MCF 10A (cell line): ENCODE results near the gene CERS3. TPM values are rescaled to one million over a fixed set of nuclear protein-coding genes. Genes with fewer than 3 reads are reported as not detected.
A peak's percentile ranks its signal among the peaks of the same experiment; 100 is the strongest.

ENCODE experiments used
- BruUV-seq: library from RNA; stranded (reverse); fragments of 400-500 nt; replicated peaks from 2 replicates; lab custom pipeline; 2021; lab: Mats Ljungman, UMichigan
- CTCF ChIA-PET: fragments of 300-600 bp; sonication (Branson Sonifier 250); formaldehyde crosslinking; extraction: SDS; loops from one replicate; lab custom pipeline; 2021; ENCODE audit warnings: antibody characterized with exemption, inconsistent platforms; lab: Yijun Ruan, JAX
- POLR2A ChIA-PET: fragments of 300-600, 350-650 bp; sonication (Branson Sonifier 250); formaldehyde crosslinking; extraction: SDS; loops from one replicate; lab custom pipeline; 2020; ENCODE audit warnings: antibody characterized with exemption, inconsistent platforms; lab: Yijun Ruan, JAX
- DNase-seq: peaks from one replicate; pipeline ENCODE4 v3.0.0-alpha.2; 2018; ENCODE audit not compliant: unreplicated experiment
- H3K27ac Mint-ChIP-seq: one replicate; pipeline ENCODE4 v1.8.0; 2022; ENCODE audit warnings: mild to moderate bottlenecking, low read depth, mixed read lengths; ENCODE audit not compliant: unreplicated experiment
- H3K27me3 Mint-ChIP-seq: one replicate; pipeline ENCODE4 v1.8.0; 2022; ENCODE audit warnings: mixed read lengths; ENCODE audit not compliant: insufficient read depth, unreplicated experiment
- H3K36me3 Mint-ChIP-seq: one replicate; pipeline ENCODE4 v1.8.0; 2022; ENCODE audit warnings: mild to moderate bottlenecking, moderate library complexity, mixed read lengths; ENCODE audit not compliant: insufficient read depth, unreplicated experiment
- H3K4me1 Mint-ChIP-seq: one replicate; pipeline ENCODE4 v1.8.0; 2022; ENCODE audit warnings: mixed read lengths; ENCODE audit not compliant: insufficient read depth, unreplicated experiment
- H3K4me3 Mint-ChIP-seq: one replicate; pipeline ENCODE4 v1.8.0; 2022; ENCODE audit warnings: mild to moderate bottlenecking, moderate library complexity, mixed read lengths; ENCODE audit not compliant: unreplicated experiment
- H3K9me3 Mint-ChIP-seq: one replicate; pipeline ENCODE4 v1.8.0; 2022; ENCODE audit warnings: mixed read lengths; ENCODE audit not compliant: unreplicated experiment
- intact Hi-C: fragments of 100-400 bp; cut with micrococcal nuclease; formaldehyde crosslinking; loops from 2 replicates; pipeline ENCODE4 v1.14.1; 2022
- total RNA-seq: library from RNA; stranded (reverse); gene quantifications from 2 replicates; pipeline ENCODE4 v1.2.3, GENCODE V29; 2022
- TF ChIP-seq, protein P1 (sequence below): fragments of 200-600 bp; IDR thresholded peaks from one replicate; pipeline ENCODE4 v1.8.0; 2022; ENCODE audit warnings: antibody characterized with exemption, mild to moderate bottlenecking; ENCODE audit not compliant: unreplicated experiment

The CERS3 gene
- total RNA-seq, 1 experiment from 2014 or later: not detected

DNA sequence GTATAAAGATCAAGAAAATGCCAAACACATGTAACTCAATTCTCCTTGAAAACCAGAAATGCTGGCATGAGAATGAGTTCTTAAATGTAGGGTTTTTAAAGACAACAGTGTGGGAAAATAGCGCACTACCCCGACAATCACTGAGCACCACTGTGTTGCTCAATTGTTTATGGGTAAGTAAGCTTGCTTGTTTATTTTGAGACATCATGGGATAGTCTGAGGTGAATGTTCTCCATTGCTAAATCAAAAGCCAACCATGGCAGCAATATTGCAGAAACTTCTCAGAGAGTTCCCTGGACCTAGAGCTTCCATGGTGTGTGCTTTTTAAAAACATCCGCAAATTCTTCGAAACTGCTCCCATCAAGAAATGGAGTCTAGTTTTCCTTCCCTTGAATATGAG, 62.7 kb downstream of the CERS3 start:
- Mint-ChIP-seq H3K27ac (no peak overlapping the region), H3K4me1 (peaks cover 6% of the 10 kb centered on the region), H3K4me3 (no peak overlapping the region), H3K36me3 (no peaks in the 10 kb centered on the region), H3K27me3 (no peaks in the 10 kb centered on the region), H3K9me3 (no peaks in the 10 kb centered on the region)
- CTCF ChIA-PET: no interaction called here
- BruUV-seq: no TSS peak
- intact Hi-C loops: no loop called here
- TF ChIP-seq, protein P1, sequence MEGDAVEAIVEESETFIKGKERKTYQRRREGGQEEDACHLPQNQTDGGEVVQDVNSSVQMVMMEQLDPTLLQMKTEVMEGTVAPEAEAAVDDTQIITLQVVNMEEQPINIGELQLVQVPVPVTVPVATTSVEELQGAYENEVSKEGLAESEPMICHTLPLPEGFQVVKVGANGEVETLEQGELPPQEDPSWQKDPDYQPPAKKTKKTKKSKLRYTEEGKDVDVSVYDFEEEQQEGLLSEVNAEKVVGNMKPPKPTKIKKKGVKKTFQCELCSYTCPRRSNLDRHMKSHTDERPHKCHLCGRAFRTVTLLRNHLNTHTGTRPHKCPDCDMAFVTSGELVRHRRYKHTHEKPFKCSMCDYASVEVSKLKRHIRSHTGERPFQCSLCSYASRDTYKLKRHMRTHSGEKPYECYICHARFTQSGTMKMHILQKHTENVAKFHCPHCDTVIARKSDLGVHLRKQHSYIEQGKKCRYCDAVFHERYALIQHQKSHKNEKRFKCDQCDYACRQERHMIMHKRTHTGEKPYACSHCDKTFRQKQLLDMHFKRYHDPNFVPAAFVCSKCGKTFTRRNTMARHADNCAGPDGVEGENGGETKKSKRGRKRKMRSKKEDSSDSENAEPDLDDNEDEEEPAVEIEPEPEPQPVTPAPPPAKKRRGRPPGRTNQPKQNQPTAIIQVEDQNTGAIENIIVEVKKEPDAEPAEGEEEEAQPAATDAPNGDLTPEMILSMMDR: no peak
- POLR2A ChIA-PET: no interaction called here
- DNase-seq: no peak

DNA sequence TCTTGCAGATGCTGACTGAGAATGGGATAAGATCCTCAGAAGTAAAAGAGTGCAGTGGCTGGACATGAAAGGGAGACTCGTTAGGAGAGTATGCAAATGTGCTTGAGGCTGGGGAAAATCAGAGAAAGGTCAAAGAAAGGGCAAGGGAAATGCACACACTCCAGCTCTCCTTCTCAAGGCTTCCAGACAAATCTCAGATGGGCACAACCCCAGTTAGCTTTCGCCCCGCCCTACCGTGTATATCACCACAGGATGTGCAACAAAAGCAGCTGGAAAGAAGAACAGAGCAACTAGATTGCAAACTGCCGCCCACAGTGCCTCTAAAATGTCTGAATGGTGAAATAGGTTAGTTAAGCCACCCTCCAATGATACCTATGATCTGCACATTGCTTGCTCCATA, 63.9 kb downstream of the CERS3 start:
- ChIA-PET POLR2A (no interaction called here), CTCF (interaction anchor here (1.3 kb wide), 1 partner anchor 108 kb away, joined by 6 read pairs; no protein-coding TSS in a partner anchor)
- H3K36me3 Mint-ChIP-seq: no peaks in the 10 kb centered on the region
- H3K27ac Mint-ChIP-seq: no peak overlapping the region
- intact Hi-C loops: no loop called here
- peaks cover 6% of the 10 kb centered on the region for H3K4me1 Mint-ChIP-seq
- no peak overlapping the region for H3K4me3 Mint-ChIP-seq
- no TSS peak for BruUV-seq
- peak; percentile 7 for DNase-seq
- H3K9me3 Mint-ChIP-seq: no peaks in the 10 kb centered on the region
- TF ChIP-seq, protein P1: no peak
- H3K27me3 Mint-ChIP-seq: no peaks in the 10 kb centered on the region

DNA sequence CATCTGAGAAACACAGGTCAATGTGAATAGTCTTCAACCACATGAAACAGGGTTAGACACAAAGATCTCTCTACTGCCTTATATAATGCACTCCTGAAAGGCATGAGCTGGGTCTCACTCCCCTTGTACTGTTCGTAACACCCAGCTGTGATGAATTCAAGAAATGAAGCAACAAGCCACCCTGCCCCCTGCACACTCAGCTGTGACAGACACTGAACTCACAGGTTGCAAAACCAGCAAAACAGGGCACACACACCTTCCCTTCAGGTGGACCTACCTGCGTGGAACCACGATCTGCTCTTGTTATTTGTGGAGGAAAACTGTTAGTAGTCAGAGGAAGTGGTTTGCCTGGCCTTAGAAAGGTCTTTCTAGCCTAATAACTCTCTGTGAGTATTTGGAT, 64.5 kb downstream of the CERS3 start:
- Mint-ChIP-seq H3K27ac (no peak overlapping the region), H3K36me3 (no peaks in the 10 kb centered on the region), H3K9me3 (no peaks in the 10 kb centered on the region), H3K4me3 (no peak overlapping the region), H3K4me1 (peaks cover 6% of the 10 kb centered on the region), H3K27me3 (no peaks in the 10 kb centered on the region)
- intact Hi-C loops: no loop called here
- ChIA-PET POLR2A (no interaction called here), CTCF (interaction anchor here (0.8 to 1.3 kb wide), 2 partner anchors 10 to 109 kb away, joined by 3 to 6 read pairs; no protein-coding TSS in a partner anchor)
- no peak for DNase-seq
- BruUV-seq: no TSS peak
- TF ChIP-seq, protein P1: no peak

DNA sequence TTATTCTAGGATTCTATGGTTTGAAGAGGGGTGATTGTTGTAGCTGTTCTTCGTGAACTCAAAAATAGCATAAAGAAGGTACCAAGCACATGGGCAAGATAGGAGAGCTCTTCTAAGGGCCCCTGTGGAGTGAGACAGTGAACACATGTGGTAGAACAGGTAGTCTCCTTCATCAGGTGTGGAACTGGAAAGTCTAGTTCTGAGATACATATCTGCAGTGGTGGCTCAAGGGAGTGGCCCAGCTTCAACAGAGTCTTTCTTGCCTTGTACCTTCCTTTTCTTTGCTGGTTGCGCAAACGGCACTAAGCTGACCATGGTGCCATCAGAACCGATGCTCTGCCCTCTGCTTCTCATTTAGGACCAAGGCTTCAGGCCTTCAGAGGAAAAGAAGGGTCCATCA, 65.2 kb downstream of the CERS3 start:
- H3K4me1 Mint-ChIP-seq: peaks cover 6% of the 10 kb centered on the region
- no TSS peak for BruUV-seq
- TF ChIP-seq, protein P1: no peak

More for the DNA sequence above, 65.2 kb downstream of the CERS3 start:
- DNase-seq: no peak
- Mint-ChIP-seq H3K27me3 (no peaks in the 10 kb centered on the region), H3K36me3 (no peaks in the 10 kb centered on the region), H3K27ac (no peak overlapping the region), H3K4me3 (no peak overlapping the region), H3K9me3 (no peaks in the 10 kb centered on the region)
- ChIA-PET POLR2A (no interaction called here), CTCF (interaction anchor here (0.8 kb wide), 1 partner anchor 10 kb away, joined by 3 read pairs; no protein-coding TSS in a partner anchor)
- intact Hi-C loops: no loop called here
